Measurements from ENCODE around the gene IL32. TPM values are rescaled to one million over a fixed set of nuclear protein-coding genes. Genes with fewer than 3 reads are reported as not detected.
"Not testable (repeated sequence)": the region's sequence is repeated elsewhere in the genome, so short reads cannot be mapped to it uniquely, and the experiment has no call there.

IL32 gene
- polyA plus RNA-seq, 3 donors = 0.53 to 8.0 (median 5.6) TPM

DNA sequence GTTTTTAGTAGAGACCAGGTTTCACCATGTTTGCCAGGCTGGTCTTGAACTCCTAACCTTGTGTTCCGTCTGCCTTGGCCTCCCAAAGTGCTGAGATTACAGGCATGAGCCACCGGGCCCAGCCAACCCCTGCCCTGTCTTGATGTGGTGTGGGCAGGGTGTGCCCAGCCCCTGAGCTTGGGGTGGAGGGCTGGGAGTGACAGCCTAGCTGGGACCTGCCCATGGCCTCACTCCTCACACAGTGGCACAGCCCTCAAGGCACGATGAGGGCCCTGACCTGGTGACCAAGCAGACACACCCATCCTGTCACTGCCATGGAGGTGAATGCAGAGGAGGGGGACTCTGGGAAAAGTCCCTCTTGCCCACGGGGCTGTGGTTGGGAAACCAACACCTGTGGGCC is 3.0 kb downstream of the IL32 start:
- no peak overlapping the region for H3K27ac ChIP-seq (ENCODE audit: low read depth in 1 of 2, low read length in 2 of 2)
- no peaks in the 10 kb centered on the region for H3K36me3 ChIP-seq (replicated peaks in 1 of 2; ENCODE audit: control insufficient read depth in 1 of 2, insufficient read depth in 2 of 2, low read length in 2 of 2)
- Mint-ChIP-seq H3K4me3 (no peak overlapping the region), H3K4me1 (peaks cover 36% of the 10 kb centered on the region), H3K27ac (no peak overlapping the region), H3K36me3 (no peaks in the 10 kb centered on the region), H3K27me3 (ENCODE audit: low read depth in 3 of 3) (peaks cover 0 to 7% (median 6%) of the 10 kb centered on the region in 3 donors), H3K9me3 (peaks cover 0 to 4% (median 0%) of the 10 kb centered on the region in 7 donors)
- H3K9me3 ChIP-seq (replicated peaks in 1 of 2; ENCODE audit: control insufficient read depth in 1 of 2, insufficient read depth in 1 of 2, low read length in 2 of 2) = no peaks in the 10 kb centered on the region
- no peaks in the 10 kb centered on the region for H3K79me2 ChIP-seq (ENCODE audit: insufficient read depth, low read length)
- intact Hi-C loops (cut with micrococcal nuclease) = no loop called here
- H3K4me1 ChIP-seq (ENCODE audit: control insufficient read depth in 1 of 2, insufficient read depth in 2 of 2, low read length in 2 of 2) = peaks cover 20 to 34% of the 10 kb centered on the region in 2 donors
- no peak overlapping the region for H3K4me2 ChIP-seq (replicated peaks; ENCODE audit: extremely low read depth, low read length, poor library complexity, severe bottlenecking)
- DNase-seq = no peak
- TF ChIP-seq, protein P1, sequence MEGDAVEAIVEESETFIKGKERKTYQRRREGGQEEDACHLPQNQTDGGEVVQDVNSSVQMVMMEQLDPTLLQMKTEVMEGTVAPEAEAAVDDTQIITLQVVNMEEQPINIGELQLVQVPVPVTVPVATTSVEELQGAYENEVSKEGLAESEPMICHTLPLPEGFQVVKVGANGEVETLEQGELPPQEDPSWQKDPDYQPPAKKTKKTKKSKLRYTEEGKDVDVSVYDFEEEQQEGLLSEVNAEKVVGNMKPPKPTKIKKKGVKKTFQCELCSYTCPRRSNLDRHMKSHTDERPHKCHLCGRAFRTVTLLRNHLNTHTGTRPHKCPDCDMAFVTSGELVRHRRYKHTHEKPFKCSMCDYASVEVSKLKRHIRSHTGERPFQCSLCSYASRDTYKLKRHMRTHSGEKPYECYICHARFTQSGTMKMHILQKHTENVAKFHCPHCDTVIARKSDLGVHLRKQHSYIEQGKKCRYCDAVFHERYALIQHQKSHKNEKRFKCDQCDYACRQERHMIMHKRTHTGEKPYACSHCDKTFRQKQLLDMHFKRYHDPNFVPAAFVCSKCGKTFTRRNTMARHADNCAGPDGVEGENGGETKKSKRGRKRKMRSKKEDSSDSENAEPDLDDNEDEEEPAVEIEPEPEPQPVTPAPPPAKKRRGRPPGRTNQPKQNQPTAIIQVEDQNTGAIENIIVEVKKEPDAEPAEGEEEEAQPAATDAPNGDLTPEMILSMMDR (IDR thresholded peaks at IDR 0.05) = no peak
- no peak overlapping the region for H2AFZ ChIP-seq (ENCODE audit: insufficient read depth, low read depth, low read length, poor library complexity, severe bottlenecking)
- no peak overlapping the region for H3K9ac ChIP-seq (ENCODE audit: insufficient read depth, low read length, poor library complexity, severe bottlenecking)
- no CpG with 5 or more reads among the region's 4 CpGs for WGBS (ENCODE audit: insufficient coverage)
- H3K27me3 ChIP-seq (ENCODE audit: control insufficient read depth in 2 of 2, insufficient read depth in 2 of 2, low read length in 2 of 2) = no peaks in the 10 kb centered on the region
- no peak overlapping the region for H3K4me3 ChIP-seq (replicated peaks in 1 of 3; ENCODE audit: low read depth in 2 of 3, low read length in 3 of 3)
- no peaks in the 10 kb centered on the region for H4K20me1 ChIP-seq (ENCODE audit: insufficient read depth, low read length)

DNA sequence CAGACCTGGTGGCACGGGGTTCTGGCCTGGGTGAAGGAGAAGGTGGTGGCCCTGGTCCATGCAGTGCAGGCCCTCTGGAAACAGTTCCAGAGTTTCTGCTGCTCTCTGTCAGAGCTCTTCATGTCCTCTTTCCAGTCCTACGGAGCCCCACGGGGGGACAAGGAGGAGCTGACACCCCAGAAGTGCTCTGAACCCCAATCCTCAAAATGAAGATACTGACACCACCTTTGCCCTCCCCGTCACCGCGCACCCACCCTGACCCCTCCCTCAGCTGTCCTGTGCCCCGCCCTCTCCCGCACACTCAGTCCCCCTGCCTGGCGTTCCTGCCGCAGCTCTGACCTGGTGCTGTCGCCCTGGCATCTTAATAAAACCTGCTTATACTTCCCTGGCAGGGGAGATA is 3.7 kb downstream of the IL32 start:
- H3K4me3 ChIP-seq (replicated peaks in 1 of 3; ENCODE audit: low read depth in 2 of 3, low read length in 3 of 3); H4K20me1 ChIP-seq (ENCODE audit: insufficient read depth, low read length); H3K9ac ChIP-seq (ENCODE audit: insufficient read depth, low read length, poor library complexity, severe bottlenecking); H2AFZ ChIP-seq (ENCODE audit: insufficient read depth, low read depth, low read length, poor library complexity, severe bottlenecking); H3K27ac ChIP-seq (ENCODE audit: low read depth in 1 of 2, low read length in 2 of 2); intact Hi-C loops (cut with micrococcal nuclease); H3K9me3 ChIP-seq (replicated peaks in 1 of 2; ENCODE audit: control insufficient read depth in 1 of 2, insufficient read depth in 1 of 2, low read length in 2 of 2); H3K4me3 Mint-ChIP-seq; H3K9me3 Mint-ChIP-seq; H3K4me2 ChIP-seq (replicated peaks; ENCODE audit: extremely low read depth, low read length, poor library complexity, severe bottlenecking); H3K27me3 ChIP-seq (ENCODE audit: control insufficient read depth in 2 of 2, insufficient read depth in 2 of 2, low read length in 2 of 2); H3K36me3 ChIP-seq (replicated peaks in 1 of 2; ENCODE audit: control insufficient read depth in 1 of 2, insufficient read depth in 2 of 2, low read length in 2 of 2); H3K36me3 Mint-ChIP-seq; H3K27me3 Mint-ChIP-seq (ENCODE audit: low read depth in 3 of 3); H3K27ac Mint-ChIP-seq; DNase-seq; H3K79me2 ChIP-seq (ENCODE audit: insufficient read depth, low read length): not testable (repeated sequence)
- 92% methylated on average over 9 of the region's 11 CpGs for WGBS (ENCODE audit: insufficient coverage)
- H3K4me1 Mint-ChIP-seq = peaks cover 43% of the 10 kb centered on the region
- peaks cover 27 to 41% of the 10 kb centered on the region in 2 donors for H3K4me1 ChIP-seq (ENCODE audit: control insufficient read depth in 1 of 2, insufficient read depth in 2 of 2, low read length in 2 of 2)
